Breast epithelium (tissue), 3 donors: Measurements from ENCODE around the gene SMCO2.

Source experiments
- CTCF ChIP-seq, 3 donors: fragments of 450-650 bp; IDR thresholded peaks; one replicate each; pipeline ENCODE4 v1.5.1; 2016 to 2017; ENCODE audit warnings: antibody characterized with exemption in 3 of 3, mild to moderate bottlenecking in 3 of 3, moderate library complexity in 3 of 3
- POLR2A ChIP-seq: fragments of 450-650 bp; IDR thresholded peaks from one replicate; pipeline ENCODE4 v1.6.1; 2016; ENCODE audit warnings: antibody characterized with exemption, mild to moderate bottlenecking, moderate library complexity

GRCh38 chr12:27434673-27435565 is 11.6 kb upstream of the SMCO2 start:
- TF ChIP-seq CTCF (IDR thresholded peaks at IDR 0.05): peak in 2 of 3 donors; percentile 19 to 34
- no peak for TF ChIP-seq POLR2A
